Sigmoid colon (tissue), 7 donors: Measurements from ENCODE around the gene FHAD1. TPM values are rescaled to one million over a fixed set of nuclear protein-coding genes. Genes with fewer than 3 reads are reported as not detected.
"Not testable (repeated sequence)": the region's sequence is repeated elsewhere in the genome, so short reads cannot be mapped to it uniquely, and the experiment has no call there.

Experiments used
- DNase-seq: peaks from one replicate; pipeline ENCODE4 v3.0.0-alpha.2; 2019
- H3K27ac ChIP-seq, 4 donors: fragments of 200-600 bp; sonication (generic); one replicate each; pipeline ENCODE4 v1.5.1; 2016 to 2019; ENCODE audit warnings: mild to moderate bottlenecking in 1 of 4
- H3K27me3 ChIP-seq, 3 donors: fragments of 200-600 bp; sonication (generic); one replicate each; pipeline ENCODE4 v1.5.1; 2019; ENCODE audit warnings: mild to moderate bottlenecking in 1 of 3
- H3K36me3 ChIP-seq, 4 donors: fragments of 200-600 bp; sonication (generic); one replicate each; pipeline ENCODE4 v1.5.1; 2016 to 2019
- H3K4me1 ChIP-seq, 4 donors: fragments of 200-600 bp; sonication (generic); one replicate each; pipeline ENCODE4 v1.5.1; 2017 to 2019
- H3K4me3 ChIP-seq, 4 donors: fragments of 200-600 bp; sonication (generic); one replicate each; pipeline ENCODE4 v1.5.1; 2017 to 2019; ENCODE audit warnings: mild to moderate bottlenecking in 2 of 4, moderate library complexity in 1 of 4
- H3K9me3 ChIP-seq, 4 donors: fragments of 200-600 bp in 3 of 4; sonication (generic) in 3 of 4; one replicate each; pipeline versions ENCODE4 v1.5.1 to v1.6.1; 2013 to 2019
- EP300 ChIP-seq, 4 donors: sonication (generic); formaldehyde crosslinking; IDR thresholded peaks; one replicate each; pipeline ENCODE4 v1.6.1; 2017; ENCODE audit warnings: antibody characterized with exemption in 4 of 4
- POLR2A ChIP-seq, 2 donors: fragments of 450-650 bp; IDR thresholded peaks; one replicate each; pipeline ENCODE4 v1.6.1; 2016; ENCODE audit warnings: antibody characterized with exemption in 2 of 2, mild to moderate bottlenecking in 2 of 2, moderate library complexity in 2 of 2
- POLR2AphosphoS5 ChIP-seq, 4 donors: sonication (generic); formaldehyde crosslinking; IDR thresholded peaks; one replicate each; pipeline ENCODE4 v1.6.1; 2017; ENCODE audit warnings: antibody characterized with exemption in 4 of 4
- WGBS, 2 donors: extraction: QIAGEN DNeasy Blood & Tissue Kit; methylation state at CpG; one replicate each; pipeline ENCODE4 v1.1.7; 2013; 5-methylcytosine and 5-hydroxymethylcytosine counted together
- intact Hi-C: fragments of 100-400 bp; cut with DNase I; formaldehyde crosslinking; loops from one replicate; pipeline ENCODE4 v1.15.1; 2023
- polyA plus RNA-seq, 3 donors: library from polyadenylated mRNA; stranded (reverse); fragments of 200-250 nt; gene quantifications; one replicate each; pipeline ENCODE4 v1.2.3, GENCODE V29; 2013
- total RNA-seq, 4 donors: library from RNA; depleted of rRNA; stranded (reverse); fragments of >200 nt; gene quantifications; one replicate each; pipeline ENCODE4 v1.1.0, GENCODE V29; 2016
- TF ChIP-seq, protein P1 (sequence below), 4 experiments: fragments of 450-650 bp in 3 of 4; fragments of 200-600 bp in 1 of 4; IDR thresholded peaks; one replicate each; pipeline ENCODE4 v1.5.1; 2016 to 2019; ENCODE audit warnings: antibody characterized with exemption in 4 of 4, mild to moderate bottlenecking in 3 of 4, moderate library complexity in 2 of 4
- donor health status: healthy with polysubstance abuse.
- donor health status: Bipolar disorder and iron deficiency.
- donor health status: healthy.

FHAD1 gene
- total and polyA plus RNA-seq, 7 donors, result 0.27 to 1.8 (median 0.92) TPM; not detected in 2

DNA sequence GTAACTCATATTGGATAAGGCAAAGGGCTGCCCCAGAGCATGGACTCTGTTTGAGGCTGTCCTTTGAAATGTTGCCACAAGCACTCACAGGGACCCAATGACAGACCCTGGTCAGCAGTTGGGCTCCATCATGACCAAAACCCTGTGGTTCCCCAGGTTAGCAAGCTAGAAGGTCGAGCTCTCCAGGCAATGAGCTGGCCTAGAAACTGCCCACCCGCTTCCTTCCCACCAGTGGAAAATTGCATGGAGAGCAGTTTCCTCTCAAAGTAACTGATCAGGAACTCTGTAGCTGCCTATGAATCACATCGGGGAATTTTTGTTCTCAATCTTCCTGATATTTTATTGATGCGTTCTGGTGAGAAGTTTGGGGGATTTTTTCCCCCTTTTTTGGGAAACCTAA lies 52.8 kb downstream of the FHAD1 start:
- no peaks in the 10 kb centered on the region for H3K27me3 ChIP-seq
- H3K9me3 ChIP-seq, result no peaks in the 10 kb centered on the region
- H3K4me1 ChIP-seq, result no peaks in the 10 kb centered on the region
- no peaks in the 10 kb centered on the region for H3K36me3 ChIP-seq
- 82 to 87% methylated on average over 4 of the region's 4 CpGs for WGBS, 2 donors
- H3K4me3 ChIP-seq, result no peak overlapping the region
- H3K27ac ChIP-seq, result no peak overlapping the region
- intact Hi-C loops, result no loop called here
- TF ChIP-seq POLR2AphosphoS5 (IDR thresholded peaks at IDR 0.05) (no peak), EP300 (IDR thresholded peaks at IDR 0.05) (no peak), POLR2A (IDR thresholded peaks at IDR 0.05) (no peak)
- TF ChIP-seq, protein P1, sequence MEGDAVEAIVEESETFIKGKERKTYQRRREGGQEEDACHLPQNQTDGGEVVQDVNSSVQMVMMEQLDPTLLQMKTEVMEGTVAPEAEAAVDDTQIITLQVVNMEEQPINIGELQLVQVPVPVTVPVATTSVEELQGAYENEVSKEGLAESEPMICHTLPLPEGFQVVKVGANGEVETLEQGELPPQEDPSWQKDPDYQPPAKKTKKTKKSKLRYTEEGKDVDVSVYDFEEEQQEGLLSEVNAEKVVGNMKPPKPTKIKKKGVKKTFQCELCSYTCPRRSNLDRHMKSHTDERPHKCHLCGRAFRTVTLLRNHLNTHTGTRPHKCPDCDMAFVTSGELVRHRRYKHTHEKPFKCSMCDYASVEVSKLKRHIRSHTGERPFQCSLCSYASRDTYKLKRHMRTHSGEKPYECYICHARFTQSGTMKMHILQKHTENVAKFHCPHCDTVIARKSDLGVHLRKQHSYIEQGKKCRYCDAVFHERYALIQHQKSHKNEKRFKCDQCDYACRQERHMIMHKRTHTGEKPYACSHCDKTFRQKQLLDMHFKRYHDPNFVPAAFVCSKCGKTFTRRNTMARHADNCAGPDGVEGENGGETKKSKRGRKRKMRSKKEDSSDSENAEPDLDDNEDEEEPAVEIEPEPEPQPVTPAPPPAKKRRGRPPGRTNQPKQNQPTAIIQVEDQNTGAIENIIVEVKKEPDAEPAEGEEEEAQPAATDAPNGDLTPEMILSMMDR (IDR thresholded peaks at IDR 0.05), result no peak
- no peak for DNase-seq

DNA sequence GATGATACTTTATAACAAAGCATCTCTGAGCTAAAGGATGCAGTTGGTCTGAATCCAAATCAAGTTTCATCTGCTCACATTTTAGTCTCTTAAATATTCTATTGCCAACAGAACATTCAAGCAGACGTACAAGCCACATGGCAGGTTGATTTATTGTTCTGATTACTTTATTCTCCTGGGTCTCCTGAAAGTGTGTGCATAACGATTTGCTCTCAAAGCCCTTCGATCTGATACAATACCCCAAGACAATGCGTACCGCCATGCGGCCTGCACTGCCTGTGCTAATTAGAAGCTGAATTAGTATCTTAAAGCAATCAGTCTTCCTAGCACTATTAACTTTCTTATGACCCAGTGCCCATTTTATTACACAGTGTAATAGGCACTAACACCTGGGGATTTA lies 56.9 kb downstream of the FHAD1 start:
- Histone ChIP-seq H3K27me3 (no peaks in the 10 kb centered on the region), H3K4me1 (no peaks in the 10 kb centered on the region), H3K4me3 (no peak overlapping the region), H3K27ac (no peak overlapping the region), H3K36me3 (no peaks in the 10 kb centered on the region), H3K9me3 (no peaks in the 10 kb centered on the region)
- intact Hi-C loops, result loop anchor here (1.0 kb wide), 1 partner anchor 176 kb away; no protein-coding TSS in a partner anchor
- DNase-seq, result no peak
- TF ChIP-seq POLR2A (IDR thresholded peaks at IDR 0.05) (no peak), POLR2AphosphoS5 (IDR thresholded peaks at IDR 0.05) (no peak), EP300 (IDR thresholded peaks at IDR 0.05) (no peak)
- TF ChIP-seq, protein P1 (IDR thresholded peaks at IDR 0.05), result no peak
- WGBS, 2 donors, result 81 to 88% methylated on average over 6 of the region's 6 CpGs

DNA sequence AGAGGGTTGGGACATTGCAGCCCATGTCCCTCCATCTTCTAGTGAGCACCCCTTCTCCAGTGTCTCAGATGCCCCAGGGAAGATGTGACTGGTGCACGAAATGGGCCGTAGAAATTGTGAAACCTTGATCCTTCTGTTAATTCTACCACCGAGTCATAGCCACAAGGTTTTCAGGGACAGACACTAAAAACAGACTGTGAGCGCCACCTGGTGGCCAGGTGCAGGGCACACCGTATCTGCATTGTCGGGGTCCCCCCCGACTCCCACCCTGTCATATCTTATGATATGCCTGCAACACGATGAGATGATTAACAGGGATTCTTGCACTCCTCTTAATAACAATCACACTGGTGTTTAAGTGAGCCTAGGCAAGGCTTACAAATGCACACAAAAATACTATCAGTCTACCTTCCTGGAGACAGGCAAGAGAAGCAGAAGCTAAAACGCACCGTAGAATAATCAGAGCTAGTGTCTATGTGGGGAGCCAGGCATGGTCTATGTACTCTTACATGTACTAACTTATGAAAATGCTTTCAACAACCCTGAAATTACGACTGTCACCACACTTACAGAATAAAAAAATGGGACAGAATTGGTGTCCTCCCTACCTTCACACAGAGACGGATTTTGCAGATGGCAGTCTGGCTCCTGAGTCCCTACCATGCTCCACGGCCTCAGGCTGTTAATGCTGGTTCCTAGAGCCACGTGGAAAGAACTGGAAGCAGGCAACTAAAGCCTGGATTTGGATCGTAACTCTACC lies 57.9 kb downstream of the FHAD1 start:
- Histone ChIP-seq H3K27me3 (no peaks in the 10 kb centered on the region), H3K4me3 (no peak overlapping the region), H3K27ac (no peak overlapping the region), H3K9me3 (no peaks in the 10 kb centered on the region), H3K4me1 (no peaks in the 10 kb centered on the region), H3K36me3 (no peaks in the 10 kb centered on the region)
- WGBS, 2 donors, result 18 to 29% methylated on average over 15 of the region's 15 CpGs
- TF ChIP-seq EP300 (IDR thresholded peaks at IDR 0.05), result no peak
- TF ChIP-seq, protein P1 (IDR thresholded peaks at IDR 0.05), result peak; percentile 81 to 95 (median 90)
- intact Hi-C loops, result loop anchor here (1.0 kb wide), 1 partner anchor 177 kb away; no protein-coding TSS in a partner anchor
- DNase-seq, result no peak

DNA sequence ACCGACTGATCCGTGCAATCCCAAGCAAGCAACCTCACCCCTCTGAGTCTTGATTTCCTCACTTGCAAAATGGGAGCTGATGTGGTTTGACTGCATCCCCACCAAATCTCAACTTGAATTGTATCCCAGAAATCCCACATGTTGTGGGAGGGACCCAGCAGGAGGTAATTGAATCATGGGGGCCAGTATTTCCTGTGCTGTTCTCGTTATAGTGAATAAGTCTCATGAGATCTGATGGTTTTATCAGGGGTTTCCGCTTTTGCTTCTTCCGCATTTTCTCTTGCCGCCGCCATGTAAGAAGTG lies 58.4 kb downstream of the FHAD1 start:
- no peaks in the 10 kb centered on the region for H3K4me1 ChIP-seq
- DNase-seq, result no peak
- H3K36me3 ChIP-seq, result no peaks in the 10 kb centered on the region
- no peak overlapping the region for H3K27ac ChIP-seq
- no peaks in the 10 kb centered on the region for H3K27me3 ChIP-seq
- TF ChIP-seq EP300 (IDR thresholded peaks at IDR 0.05), result no peak
- TF ChIP-seq POLR2A (IDR thresholded peaks at IDR 0.05), result no peak
- no peak for TF ChIP-seq POLR2AphosphoS5 (IDR thresholded peaks at IDR 0.05)
- TF ChIP-seq, protein P1 (IDR thresholded peaks at IDR 0.05), result no peak
- 91% methylated on average over 7 of the region's 7 CpGs for WGBS, 2 donors
- intact Hi-C loops, result no loop called here
- no peak overlapping the region for H3K4me3 ChIP-seq
- no peaks in the 10 kb centered on the region for H3K9me3 ChIP-seq

DNA sequence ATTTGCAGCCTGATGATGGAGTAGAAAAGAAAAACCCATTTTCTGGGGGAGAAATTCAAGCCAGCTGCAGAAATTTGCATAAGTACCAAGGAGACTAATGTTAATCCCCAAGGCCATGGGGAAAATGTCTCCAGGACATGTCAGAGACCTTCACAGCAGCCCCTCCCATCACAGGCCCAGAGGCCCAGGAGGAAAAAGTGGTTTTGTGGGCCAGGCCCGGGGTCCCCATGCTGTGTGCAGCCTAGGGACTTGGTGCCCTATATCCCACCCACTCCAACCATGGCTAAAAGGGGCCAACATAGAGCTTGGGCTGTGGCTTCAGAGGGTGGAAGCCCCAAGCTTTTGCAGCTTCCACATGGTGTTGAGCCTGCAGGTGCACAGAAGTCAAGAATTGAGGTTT lies 59.3 kb downstream of the FHAD1 start:
- H3K27ac ChIP-seq, H3K4me3 ChIP-seq, H3K4me1 ChIP-seq, H3K27me3 ChIP-seq, DNase-seq, intact Hi-C loops, H3K36me3 ChIP-seq, H3K9me3 ChIP-seq: not testable (repeated sequence)
- 45 to 86% methylated on average over 1 of the region's 1 CpG for WGBS, 2 donors
